ENCODE measurements around the gene CENPN.

Gene CENPN

DNA sequence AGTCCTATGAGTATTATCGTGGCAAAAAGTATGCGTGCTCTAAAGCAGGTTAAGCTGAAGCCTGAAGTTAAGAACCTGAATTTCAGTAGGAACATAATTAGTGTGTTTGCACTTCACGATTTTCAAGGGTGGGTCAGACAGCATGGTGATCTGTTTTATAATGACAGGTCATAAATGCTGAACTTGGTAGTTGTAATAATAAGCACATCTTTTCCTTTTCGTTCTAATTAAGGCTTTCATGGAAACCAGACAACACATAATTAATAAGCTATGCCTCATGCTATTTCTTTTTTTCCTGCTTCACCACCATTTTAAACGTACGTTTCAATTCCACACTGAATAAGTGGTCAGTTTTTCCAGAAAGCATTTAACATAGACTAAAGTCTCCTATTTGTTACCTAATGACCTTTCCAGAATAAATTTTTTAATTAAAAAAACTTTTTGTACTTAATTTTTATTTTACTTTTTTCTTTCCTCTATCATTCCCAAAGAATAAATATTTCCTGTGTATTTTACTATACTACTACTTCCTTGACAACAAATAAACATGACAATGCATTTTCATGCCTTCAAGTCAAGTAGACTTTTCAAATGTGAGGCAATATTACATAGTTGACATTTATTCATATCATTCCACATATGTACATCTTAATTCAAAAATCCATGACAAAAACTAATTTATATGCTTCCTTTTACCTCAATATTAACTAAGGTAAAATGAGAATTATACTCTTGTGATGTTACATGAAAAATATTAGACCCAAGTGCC is 22.7 kb upstream of the CENPN start:
- H3K9ac ChIP-seq (ENCODE audit: low read depth, low read length), result no peak overlapping the region
- peaks cover 23% of the 10 kb centered on the region for H3K4me1 ChIP-seq (ENCODE audit: insufficient read depth, low read length)
- H3K9me3 ChIP-seq (ENCODE audit: control insufficient read depth, insufficient read depth, low read length), result no peaks in the 10 kb centered on the region
- H3K36me3 ChIP-seq (ENCODE audit: insufficient read depth, low read length), result no peaks in the 10 kb centered on the region

DNA sequence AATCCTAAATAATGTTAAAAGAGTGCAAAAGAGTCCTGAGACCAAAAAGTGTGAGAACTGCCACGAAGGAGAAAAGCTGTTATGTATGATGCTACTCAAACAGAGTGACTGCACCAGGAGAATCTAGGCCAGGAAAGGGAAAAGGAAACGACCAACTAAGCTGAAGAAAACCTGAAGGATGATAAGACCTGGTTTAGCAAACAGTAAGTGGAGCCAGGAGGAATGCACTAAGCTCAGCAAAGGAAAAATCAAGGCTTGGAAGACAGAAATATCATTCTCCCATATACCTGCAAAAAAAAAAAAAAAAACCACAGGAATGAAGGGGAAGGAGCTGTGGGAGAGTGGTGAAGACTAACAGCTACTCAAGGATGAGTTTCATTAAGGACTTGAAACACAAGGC is 21.4 kb upstream of the CENPN start:
- no peaks in the 10 kb centered on the region for H3K36me3 ChIP-seq (ENCODE audit: insufficient read depth, low read length)
- no peak overlapping the region for H3K9ac ChIP-seq (ENCODE audit: low read depth, low read length)
- no peaks in the 10 kb centered on the region for H3K9me3 ChIP-seq (ENCODE audit: control insufficient read depth, insufficient read depth, low read length)
- peaks cover 23% of the 10 kb centered on the region for H3K4me1 ChIP-seq (ENCODE audit: insufficient read depth, low read length)

DNA sequence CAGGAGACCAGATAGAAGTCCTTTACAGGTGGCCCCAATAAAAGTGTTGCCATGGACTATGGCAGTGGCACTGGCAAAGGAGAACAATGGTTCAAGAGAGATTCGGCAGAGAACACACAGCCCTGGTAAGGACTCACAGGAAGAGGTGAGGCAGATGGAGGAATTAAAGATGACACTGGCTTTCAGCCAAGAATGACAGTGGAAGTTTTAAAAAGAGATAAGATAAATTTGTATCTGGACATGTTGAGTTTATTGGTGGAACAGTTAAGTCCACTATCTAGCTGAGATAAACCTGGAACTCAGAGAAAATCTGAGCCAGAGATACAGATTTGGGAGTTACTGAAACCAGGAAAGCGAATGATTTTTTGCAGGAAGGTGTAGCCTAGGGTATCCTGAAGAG is 20.5 kb upstream of the CENPN start:
- Histone ChIP-seq H3K9me3 (ENCODE audit: control insufficient read depth, insufficient read depth, low read length) (no peaks in the 10 kb centered on the region), H3K4me1 (ENCODE audit: insufficient read depth, low read length) (peaks cover 23% of the 10 kb centered on the region), H3K9ac (ENCODE audit: low read depth, low read length) (no peak overlapping the region), H3K36me3 (ENCODE audit: insufficient read depth, low read length) (peaks cover 6% of the 10 kb centered on the region)

DNA sequence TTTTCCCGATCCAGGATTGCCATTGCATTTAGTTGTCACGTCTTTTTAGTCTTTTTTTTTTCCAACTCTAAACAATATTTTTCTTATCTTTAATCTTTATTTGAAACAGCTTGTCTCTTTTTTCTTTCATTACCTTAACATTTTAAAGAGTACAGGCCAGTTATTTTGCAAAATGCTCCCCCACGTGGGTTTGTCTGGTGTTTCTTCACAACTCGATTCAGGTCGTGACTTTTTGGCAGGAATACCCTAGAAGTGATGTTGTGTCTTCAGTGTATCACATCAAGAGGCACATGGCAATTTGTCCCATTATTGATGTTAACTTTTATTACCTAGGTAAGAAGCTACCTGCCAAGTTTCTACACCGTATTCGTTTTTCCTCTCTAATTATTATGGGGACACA is 18.3 kb upstream of the CENPN start:
- peaks cover 7% of the 10 kb centered on the region for H3K36me3 ChIP-seq (ENCODE audit: insufficient read depth, low read length)
- peaks cover 23% of the 10 kb centered on the region for H3K4me1 ChIP-seq (ENCODE audit: insufficient read depth, low read length)
- H3K9ac ChIP-seq (ENCODE audit: low read depth, low read length), result no peak overlapping the region
- H3K9me3 ChIP-seq (ENCODE audit: control insufficient read depth, insufficient read depth, low read length), result no peaks in the 10 kb centered on the region

DNA sequence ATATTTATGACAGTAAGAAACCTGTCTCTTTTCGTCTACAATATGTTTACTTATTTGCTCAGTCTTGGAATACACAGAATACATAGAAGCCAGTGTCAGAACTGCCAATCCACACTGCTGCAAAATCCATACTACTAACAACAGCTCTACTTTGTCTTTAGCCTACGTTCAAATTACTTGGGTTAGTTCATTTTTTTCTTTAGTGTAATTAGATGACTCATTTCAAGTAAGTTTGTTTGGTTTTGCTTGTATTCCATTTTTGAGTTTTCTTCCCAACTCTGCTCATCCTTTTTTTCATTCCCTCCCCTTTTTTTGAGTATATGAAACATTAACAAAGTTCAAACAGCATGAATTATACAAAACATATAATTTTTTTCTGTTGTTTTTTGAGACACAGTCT is 17.2 kb upstream of the CENPN start:
- Histone ChIP-seq H3K9me3 (ENCODE audit: control insufficient read depth, insufficient read depth, low read length) (no peaks in the 10 kb centered on the region), H3K4me1 (ENCODE audit: insufficient read depth, low read length) (peaks cover 23% of the 10 kb centered on the region), H3K9ac (ENCODE audit: low read depth, low read length) (no peak overlapping the region), H3K36me3 (ENCODE audit: insufficient read depth, low read length) (peaks cover 7% of the 10 kb centered on the region)

DNA sequence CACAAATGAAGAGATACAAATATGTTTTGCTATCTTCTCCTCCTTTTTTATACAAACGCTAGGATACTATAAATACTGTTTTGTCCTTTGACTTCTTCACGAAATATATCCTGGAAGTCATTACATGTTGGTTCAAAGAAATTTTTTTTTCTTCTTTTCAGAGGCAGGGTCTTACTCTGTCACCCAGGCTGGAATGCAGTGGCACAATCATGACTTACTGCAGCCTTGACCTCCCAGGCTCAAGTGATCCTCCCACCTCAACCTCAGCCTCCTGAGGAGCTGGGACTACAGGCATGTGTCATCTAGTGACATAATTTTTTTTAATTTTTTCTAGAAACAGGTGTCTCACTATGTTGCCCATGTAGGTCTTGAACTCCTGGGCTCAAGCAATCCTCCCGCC is 16.4 kb upstream of the CENPN start:
- Histone ChIP-seq H3K9ac (ENCODE audit: low read depth, low read length) (no peak overlapping the region), H3K36me3 (ENCODE audit: insufficient read depth, low read length) (peaks cover 7% of the 10 kb centered on the region), H3K9me3 (ENCODE audit: control insufficient read depth, insufficient read depth, low read length) (no peaks in the 10 kb centered on the region), H3K4me1 (ENCODE audit: insufficient read depth, low read length) (peaks cover 23% of the 10 kb centered on the region)

DNA sequence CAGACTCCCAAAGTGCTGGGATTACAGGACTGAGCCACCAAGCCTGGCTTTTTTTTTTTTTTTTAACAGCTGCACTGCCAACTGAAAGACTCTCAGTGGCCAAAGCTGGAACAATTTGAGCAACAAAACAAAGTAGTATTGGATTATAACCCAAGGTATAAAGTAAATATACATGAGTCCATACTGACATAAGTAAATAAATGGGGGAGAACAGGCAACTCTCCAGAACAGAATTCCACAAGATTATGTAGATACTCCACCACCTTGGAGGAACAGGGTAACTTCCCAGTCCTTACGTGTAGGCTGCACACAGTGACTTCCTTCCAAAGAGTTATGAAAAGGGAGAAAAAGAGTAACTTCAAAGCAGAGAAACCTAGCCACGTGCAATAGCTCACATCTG is 16.0 kb upstream of the CENPN start:
- no peaks in the 10 kb centered on the region for H3K9me3 ChIP-seq (ENCODE audit: control insufficient read depth, insufficient read depth, low read length)
- no peak overlapping the region for H3K9ac ChIP-seq (ENCODE audit: low read depth, low read length)
- peaks cover 7% of the 10 kb centered on the region for H3K36me3 ChIP-seq (ENCODE audit: insufficient read depth, low read length)
- peaks cover 22% of the 10 kb centered on the region for H3K4me1 ChIP-seq (ENCODE audit: insufficient read depth, low read length)

DNA sequence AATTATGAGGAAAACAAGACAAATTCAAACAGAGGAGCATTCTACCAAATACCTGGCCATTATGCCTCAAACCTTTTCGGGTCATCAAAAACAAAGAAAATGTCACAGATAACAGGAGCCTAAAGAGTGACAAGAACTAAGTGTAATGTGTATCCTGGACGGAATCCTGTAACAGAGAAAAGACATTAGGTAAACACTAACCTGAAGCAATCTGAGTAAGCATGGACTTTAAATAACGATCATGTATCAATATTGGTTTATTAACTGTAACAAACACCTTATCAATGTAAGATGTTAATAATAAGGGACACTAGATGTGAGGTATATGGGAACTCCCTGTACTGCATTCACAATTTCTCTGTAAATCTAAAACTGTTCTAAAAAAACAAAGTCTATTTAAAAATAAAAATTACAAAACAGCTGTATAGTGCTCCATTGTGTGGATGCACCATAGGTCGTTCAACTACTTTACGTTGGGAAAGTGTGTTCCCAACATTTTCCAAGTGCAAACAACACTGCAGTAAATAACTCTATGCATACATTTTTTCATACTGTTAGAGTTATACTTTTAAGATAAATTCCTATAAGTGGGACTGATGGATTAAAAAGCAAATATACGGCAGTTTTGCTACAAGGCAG is 15.1 kb upstream of the CENPN start:
- H3K9ac ChIP-seq (ENCODE audit: low read depth, low read length), result no peak overlapping the region
- H3K9me3 ChIP-seq (ENCODE audit: control insufficient read depth, insufficient read depth, low read length), result no peaks in the 10 kb centered on the region
- peaks cover 12% of the 10 kb centered on the region for H3K4me1 ChIP-seq (ENCODE audit: insufficient read depth, low read length)
- H3K36me3 ChIP-seq (ENCODE audit: insufficient read depth, low read length), result peaks cover 7% of the 10 kb centered on the region

DNA sequence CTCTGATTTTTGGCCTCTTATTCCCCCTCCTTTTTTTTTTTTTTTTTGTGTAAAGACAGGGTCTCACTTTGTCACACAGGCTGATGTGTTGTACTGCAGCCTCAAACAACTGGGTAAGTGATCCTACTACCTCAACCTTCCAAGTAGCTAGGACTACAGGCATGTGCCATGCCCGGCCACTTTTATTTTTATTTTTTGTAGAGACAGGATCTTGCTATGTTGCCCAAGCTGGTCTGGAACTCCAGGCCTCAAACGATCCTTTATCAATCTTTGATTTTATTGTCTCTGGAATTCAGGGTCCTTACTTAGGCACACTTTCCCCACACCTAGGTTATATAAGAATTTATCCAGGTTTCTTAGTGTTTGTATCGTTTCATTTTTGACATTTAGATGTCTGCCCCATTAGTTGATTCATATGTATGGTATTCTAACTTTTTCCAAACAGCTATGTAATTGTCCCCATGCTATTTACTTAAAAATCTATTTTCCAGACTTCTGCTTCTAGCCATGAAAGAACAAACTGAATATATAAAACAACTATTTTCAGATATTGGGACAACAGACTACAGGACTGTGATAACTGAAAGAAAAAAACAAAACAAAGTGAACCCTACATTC is 14.2 kb upstream of the CENPN start:
- peaks cover 5% of the 10 kb centered on the region; the same call in 1 of the 2 replicates for H3K4me1 ChIP-seq (ENCODE audit: insufficient read depth, low read length)
- H3K9me3 ChIP-seq (ENCODE audit: control insufficient read depth, insufficient read depth, low read length), result no peaks in the 10 kb centered on the region
- peaks cover 7% of the 10 kb centered on the region for H3K36me3 ChIP-seq (ENCODE audit: insufficient read depth, low read length)
- no peak overlapping the region for H3K9ac ChIP-seq (ENCODE audit: low read depth, low read length)

DNA sequence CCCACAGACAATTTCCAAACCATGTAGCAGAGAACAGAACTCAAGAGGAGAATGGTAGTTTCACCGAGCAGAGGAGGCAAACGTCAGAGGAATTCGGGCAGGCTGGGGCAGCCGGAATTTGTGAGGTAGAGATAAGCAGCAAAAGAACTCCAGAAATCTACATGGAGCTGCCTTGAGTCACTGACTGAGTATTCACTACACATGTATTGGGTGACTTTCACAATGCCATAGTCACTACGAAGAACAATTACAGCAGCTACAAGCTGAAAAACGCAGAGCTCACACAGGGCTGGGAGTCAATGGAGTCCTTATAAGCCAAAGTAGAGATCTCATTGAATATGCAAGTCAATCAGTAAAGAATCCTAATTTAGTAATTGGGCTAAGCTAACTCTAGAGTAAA is 13.7 kb upstream of the CENPN start:
- H3K9me3 ChIP-seq (ENCODE audit: control insufficient read depth, insufficient read depth, low read length), result no peaks in the 10 kb centered on the region
- no peaks in the 10 kb centered on the region for H3K4me1 ChIP-seq (ENCODE audit: insufficient read depth, low read length)
- H3K36me3 ChIP-seq (ENCODE audit: insufficient read depth, low read length), result peaks cover 7% of the 10 kb centered on the region
- H3K9ac ChIP-seq (ENCODE audit: low read depth, low read length), result no peak overlapping the region

DNA sequence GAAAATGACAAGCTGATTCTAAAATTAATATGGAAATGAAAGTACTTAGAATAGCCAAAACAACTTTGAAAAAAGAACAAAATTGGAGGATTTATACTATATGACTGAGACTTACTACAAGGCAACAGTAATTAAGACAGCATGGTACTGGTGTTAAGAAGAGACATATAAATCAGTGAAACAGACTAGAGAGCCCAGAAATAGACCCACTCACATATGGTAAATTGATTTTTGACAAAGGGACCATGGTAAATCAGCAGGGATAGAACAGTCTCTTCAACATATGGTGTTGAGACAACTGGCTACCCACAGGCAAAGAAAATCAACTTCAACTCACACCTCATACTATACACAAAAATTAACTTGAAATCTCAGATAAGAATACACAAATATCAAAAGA is 13.2 kb upstream of the CENPN start:
- H3K36me3 ChIP-seq (ENCODE audit: insufficient read depth, low read length), result peaks cover 7% of the 10 kb centered on the region
- H3K9ac ChIP-seq (ENCODE audit: low read depth, low read length), result no peak overlapping the region
- H3K4me1 ChIP-seq (ENCODE audit: insufficient read depth, low read length), result 0 out of 2 replicates have a peak, but pooled peaks cover under 1% of the 10 kb centered on the region
- H3K9me3 ChIP-seq (ENCODE audit: control insufficient read depth, insufficient read depth, low read length), result no peaks in the 10 kb centered on the region

DNA sequence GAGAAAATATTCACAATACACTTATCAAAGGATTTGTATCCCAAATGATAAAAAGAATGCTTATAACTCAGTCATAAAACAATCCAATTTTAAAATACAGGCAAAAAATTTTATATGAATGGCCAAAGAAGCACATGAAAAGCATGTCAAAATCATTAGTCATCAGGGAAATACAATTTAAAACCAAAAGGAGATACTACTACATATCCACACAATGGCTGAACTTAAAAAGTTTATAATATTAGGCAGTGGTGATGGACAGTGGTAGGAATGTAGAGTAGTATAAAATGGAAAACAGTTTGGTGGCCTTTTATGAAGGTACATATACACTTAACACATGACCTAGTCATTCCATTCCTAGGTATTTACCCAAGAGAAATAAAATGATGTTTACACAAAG is 12.6 kb upstream of the CENPN start:
- no peaks in the 10 kb centered on the region for H3K9me3 ChIP-seq (ENCODE audit: control insufficient read depth, insufficient read depth, low read length)

DNA sequence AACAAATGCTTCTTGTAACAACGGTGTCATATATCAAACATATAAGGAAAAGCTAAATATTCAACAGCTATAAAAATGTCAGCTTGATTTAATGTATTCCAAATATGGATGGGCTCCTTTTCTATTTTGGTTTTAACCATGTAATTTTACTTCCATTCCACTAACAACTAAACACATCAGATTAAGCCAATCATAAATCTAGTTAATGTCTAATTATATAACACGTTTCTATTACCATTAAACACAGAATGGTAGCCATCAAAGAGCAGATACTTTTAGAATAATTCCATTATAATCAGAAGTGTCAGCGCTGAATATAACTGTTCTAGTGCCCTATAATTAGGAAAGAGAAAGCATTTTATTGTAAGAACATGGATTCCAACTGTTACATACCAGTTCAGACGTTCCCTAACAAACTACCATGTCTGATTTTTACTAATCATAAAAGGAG is 10.3 kb upstream of the CENPN start:
- Histone ChIP-seq H3K9ac (ENCODE audit: low read depth, low read length) (no peak overlapping the region), H3K9me3 (ENCODE audit: control insufficient read depth, insufficient read depth, low read length) (no peaks in the 10 kb centered on the region), H3K4me1 (ENCODE audit: insufficient read depth, low read length) (0 out of 2 replicates have a peak, but pooled peaks cover 3% of the 10 kb centered on the region), H3K36me3 (ENCODE audit: insufficient read depth, low read length) (no peaks in the 10 kb centered on the region)

More for the DNA sequence above, 12.6 kb upstream of the CENPN start:
- no peak overlapping the region for H3K9ac ChIP-seq (ENCODE audit: low read depth, low read length)
- peaks cover 7% of the 10 kb centered on the region for H3K36me3 ChIP-seq (ENCODE audit: insufficient read depth, low read length)
- 0 out of 2 replicates have a peak, but pooled peaks cover 3% of the 10 kb centered on the region for H3K4me1 ChIP-seq (ENCODE audit: insufficient read depth, low read length)

DNA sequence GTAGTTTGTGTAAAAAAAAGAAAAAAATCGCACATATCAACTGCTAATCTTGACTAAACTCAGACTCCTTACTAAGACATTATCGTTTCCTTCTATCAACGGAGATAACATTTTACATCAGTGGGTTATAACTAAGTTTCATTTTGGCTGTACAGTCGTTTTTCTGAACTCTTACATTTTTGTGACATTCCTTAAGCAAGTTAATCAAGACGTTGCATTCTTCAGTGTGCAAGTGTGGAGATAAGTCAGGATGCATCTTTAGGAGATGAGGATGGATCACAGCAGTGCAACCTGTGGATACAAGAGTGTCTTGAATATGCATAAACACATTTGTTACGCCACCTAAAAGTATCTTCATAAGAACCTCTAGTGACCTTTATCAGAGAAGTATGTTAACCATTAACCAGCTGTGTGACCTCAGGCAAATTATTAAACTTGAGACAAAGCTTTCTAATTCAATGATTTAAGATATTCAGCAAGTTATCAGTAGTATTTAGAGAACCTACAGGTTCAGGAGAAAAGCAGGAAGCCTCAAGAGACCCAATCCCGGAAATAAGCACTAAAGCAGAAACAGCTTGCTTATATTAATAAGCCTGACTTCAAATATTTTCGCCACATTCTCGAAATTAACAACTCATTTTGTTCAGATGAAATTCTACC is 9.7 kb upstream of the CENPN start:
- Histone ChIP-seq H3K36me3 (ENCODE audit: insufficient read depth, low read length) (no peaks in the 10 kb centered on the region), H3K9me3 (ENCODE audit: control insufficient read depth, insufficient read depth, low read length) (no peaks in the 10 kb centered on the region), H3K4me1 (ENCODE audit: insufficient read depth, low read length) (0 out of 2 replicates have a peak, but pooled peaks cover 3% of the 10 kb centered on the region), H3K9ac (ENCODE audit: low read depth, low read length) (no peak overlapping the region)
